ENCODE measurements around the gene NPC1L1. TPM values are rescaled to one million over a fixed set of nuclear protein-coding genes. Genes with fewer than 3 reads are reported as not detected.

The NPC1L1 gene
- total RNA-seq, 1 donor from 2014 or later = not detected

DNA sequence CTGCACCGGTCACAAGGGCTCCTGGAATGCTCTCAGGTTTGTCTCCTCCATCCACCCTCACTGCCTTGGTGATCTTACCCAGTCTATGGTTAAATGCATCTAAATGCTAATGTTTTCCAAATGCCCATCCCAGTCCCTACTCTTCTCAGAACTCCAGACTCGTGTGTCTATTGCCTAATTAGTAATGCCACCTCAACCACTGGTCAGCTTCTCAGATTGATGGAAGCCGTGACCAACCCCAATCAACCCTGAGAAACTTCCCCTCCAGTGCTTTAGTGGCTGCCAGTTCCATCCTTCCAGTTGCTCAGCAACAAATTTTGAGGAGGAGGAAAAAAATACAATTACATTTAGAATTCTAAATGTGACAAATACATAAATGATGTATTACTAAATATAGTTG lies 69.3 kb downstream of the NPC1L1 start:
- ATAC-seq = no peak

DNA sequence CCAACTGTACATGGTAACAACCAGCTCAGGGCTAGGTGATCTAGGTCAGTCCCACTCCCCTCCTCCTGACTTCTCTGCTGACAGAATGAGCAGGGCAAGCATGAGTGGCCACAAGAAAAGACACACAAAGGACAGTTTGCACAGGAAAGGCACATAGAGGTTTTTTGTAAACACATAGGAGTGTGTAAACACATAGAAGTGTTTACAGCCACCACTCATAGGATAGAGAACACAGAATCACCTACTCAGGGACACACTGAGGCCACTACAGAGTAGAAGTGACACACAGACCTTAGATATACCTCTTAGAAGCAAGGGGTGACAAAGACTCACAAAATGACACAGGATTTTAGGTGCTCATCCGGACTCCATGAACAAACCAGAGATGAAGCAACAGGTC lies 69.7 kb downstream of the NPC1L1 start:
- no peak for ATAC-seq

DNA sequence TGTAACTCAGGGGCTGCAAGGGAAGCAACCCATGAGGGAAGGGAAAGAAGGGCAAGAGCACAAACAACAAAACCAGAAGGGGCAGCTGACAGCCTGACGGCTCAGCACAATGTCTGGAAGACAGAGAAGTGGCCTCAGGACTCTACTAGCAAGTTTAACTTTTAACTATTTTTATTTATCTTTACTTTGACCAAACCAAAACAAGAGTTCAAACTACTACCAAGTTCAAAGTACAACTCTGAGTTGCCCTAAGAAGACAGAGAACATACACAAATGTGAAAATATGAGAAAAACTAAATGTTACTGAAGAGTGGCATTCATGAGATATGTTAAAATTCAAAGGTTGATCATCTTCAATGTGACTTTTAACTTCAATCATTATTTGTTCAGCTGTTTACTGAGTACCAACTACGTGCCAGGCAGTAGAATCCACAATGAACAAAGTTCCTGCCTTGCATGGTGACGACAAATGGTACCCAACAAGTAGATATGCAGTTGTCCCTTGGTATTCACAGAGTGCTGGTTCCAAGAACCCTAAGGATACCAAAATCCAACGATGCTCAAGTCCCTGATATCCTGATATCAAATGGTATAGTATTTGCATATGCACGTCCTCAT lies 70.4 kb downstream of the NPC1L1 start:
- no peak for ATAC-seq

DNA sequence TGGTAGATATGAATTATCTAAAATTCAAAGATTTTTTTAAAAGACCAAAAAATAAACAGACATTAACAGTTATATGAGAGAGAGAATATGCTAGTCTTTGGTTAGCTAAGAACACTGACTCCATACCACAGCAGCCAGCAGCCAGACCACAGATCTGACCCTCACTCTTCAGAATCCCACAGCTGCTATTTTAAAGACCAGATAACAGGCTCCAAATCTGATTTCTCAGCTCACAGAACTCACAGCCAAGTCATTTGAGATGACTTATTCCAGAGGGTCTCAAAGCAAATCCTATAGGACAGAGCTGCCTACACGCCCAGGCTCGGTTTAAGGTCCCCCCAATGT lies 71.0 kb downstream of the NPC1L1 start:
- ATAC-seq = no peak

DNA sequence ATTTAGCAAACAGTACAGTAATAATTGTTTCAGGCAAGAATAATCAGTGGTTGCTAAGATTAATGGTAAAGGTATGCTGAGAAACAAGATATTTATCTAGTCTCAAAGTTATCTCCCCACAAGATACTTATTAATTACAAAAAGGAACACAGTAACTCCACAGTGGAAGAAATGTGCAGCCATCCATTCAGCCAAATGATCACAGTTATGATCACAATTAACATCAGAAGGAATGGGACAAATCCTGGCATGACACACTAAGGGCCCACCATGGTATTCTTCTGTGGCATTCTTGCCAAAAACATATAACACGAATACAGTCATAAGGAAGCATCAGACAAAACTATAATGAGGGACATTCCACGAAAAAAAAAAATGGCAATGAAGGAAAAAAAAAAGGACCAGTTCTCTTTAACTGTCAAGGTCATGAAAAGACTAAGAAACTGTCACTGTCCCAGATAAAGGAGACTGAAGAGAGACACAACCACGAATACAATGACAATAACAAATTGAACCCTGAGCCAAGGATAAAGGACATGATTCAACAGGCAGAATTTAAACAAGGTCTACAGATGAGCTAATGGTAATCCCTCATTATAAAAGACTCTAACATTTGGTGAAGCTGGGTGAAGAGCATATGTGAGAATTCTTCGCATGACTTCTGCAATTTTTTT lies 71.5 kb downstream of the NPC1L1 start:
- no peak for ATAC-seq

DNA sequence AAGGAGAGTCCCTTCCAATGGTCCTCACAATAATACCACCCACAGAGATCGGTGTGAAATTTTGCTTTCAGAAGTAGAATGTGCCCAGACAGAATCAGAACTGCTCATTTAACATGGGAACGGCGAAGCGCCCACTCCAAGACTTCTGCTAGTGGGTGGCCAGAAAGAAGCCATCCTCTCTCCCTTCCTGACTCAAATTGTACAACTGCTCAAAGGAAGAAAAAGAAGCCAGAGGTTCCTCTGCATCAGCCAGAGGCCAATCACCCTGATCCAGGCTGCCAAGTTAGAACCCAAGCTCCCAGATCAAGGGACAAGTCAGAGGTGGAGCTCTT lies 73.9 kb downstream of the NPC1L1 start:
- ATAC-seq = no peak

DNA sequence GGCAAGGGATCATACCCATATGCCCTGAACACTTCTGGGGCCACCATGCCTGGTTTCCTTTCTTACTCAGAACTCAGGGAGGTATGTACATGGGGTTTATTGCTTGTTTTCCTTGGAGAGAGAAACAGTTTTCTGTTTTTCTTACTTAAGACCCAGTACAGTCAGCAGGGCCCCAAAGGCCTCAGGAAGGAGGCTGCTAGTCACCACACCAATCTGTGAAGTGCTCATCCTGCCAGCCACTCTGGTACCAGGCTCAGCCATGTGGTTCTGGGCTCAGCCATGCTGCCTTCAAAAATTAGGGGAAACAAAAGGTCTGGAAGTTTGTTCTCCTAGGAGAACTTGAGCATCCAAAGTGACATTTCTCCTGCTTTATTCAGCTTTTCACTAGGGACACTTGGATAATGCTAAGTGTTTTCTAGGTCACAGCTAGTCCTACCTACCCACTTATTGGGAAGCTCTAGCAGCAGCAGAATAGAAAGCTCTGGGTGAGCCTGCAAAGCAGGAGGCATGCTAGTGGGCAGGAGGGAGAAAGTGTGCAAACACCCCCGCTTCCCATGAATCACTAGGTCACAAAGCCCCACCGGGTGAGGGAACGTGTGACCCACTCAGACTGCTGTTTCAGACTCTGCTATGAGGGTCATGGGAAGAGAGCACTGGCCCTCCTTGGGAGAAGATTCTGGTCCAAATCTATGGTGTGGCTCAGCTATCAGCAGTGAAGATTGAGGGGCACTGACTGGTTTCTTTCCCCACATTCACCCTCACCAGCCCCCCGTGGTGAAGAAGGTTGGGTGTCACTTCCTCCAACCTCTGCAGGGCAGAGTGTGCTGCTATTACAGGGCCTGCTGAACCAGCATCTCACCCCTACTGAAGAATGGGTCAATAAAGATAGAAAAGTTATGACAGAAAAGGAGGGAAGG lies 74.6 kb downstream of the NPC1L1 start:
- no peak for ATAC-seq

DNA sequence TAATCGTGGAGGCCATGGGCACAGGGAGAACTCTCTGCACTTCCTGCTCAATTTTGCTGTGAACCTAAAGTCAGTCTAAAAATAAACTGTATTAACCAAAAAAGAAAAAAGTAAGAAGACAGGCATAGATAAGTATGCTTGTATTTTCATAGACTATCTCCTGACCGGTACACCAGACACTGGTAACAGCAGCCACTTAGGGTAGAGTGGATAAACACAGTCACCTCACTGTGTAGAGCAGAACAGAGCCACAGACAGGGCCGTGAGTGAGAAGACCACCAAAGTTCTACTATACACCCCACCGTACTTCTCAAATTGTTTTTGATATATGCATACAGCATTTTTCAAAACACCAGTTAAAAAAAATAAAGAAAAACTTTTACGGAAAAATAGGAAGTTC lies 75.6 kb downstream of the NPC1L1 start:
- ATAC-seq = no peak

DNA sequence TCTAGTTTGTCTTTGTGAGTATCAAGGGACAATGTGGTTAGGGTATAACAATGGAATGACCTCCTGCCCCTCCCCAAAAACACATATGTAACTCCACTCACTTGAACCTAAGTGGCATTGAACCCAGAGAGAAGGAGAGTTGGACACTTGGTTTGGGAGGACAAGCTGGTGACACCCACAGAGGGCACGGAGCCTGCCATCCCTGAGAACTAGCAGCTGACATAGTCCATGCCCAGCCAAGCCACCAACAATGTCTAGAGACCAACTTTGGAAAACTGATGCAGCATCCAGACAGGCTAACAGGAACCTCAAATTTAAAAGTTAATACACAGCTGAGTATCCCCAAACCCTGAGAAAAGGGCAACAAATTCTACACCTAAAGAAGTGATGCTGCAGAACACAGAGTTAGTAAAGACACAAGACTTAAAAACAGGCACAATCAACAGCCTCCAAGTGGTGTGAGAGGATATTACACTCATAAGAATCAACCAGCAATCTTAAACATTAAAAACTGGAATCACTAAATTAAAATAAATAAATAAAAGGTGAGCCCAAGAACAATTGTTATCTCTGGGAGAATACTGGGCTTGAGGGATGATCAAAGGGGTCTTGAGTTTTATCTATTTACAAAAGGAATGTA lies 77.8 kb downstream of the NPC1L1 start:
- no peak for ATAC-seq

Other genes with a start within 250 kb of the NPC1L1 start
- gene CAMK2B, start 215.7 kb downstream of the NPC1L1 start, total RNA-seq = 1.1 TPM
- 68.9 TPM for gene NUDCD3, start 50.7 kb downstream of the NPC1L1 start, total RNA-seq
- gene DDX56, start 32.6 kb upstream of the NPC1L1 start, total RNA-seq = 51.8 TPM
- gene TMED4, start 40.9 kb upstream of the NPC1L1 start, total RNA-seq = 33.9 TPM
- gene OGDH, start 65.3 kb upstream of the NPC1L1 start, total RNA-seq = 99.2 TPM
- 34.0 TPM for gene ZMIZ2, start 207.5 kb upstream of the NPC1L1 start, total RNA-seq

Data from esophagus mucosa (tissue), 1 donor.